Tibial artery (tissue), 4 donors: ENCODE measurements around the gene PCGF2.

Experiments used
- DNase-seq, 2 donors: peaks; one replicate each; pipeline ENCODE4 v3.0.0-alpha.2; 2019
- H3K27ac ChIP-seq, 2 donors: fragments of 200-600 bp; sonication (generic) in 1 of 2; 1 replicate in 1 of 2; 2 replicates in 1 of 2; pipeline ENCODE4 v1.5.1; 2018 to 2019; ENCODE audit warnings: mild to moderate bottlenecking in 1 of 2
- H3K27me3 ChIP-seq, 2 donors: fragments of 200-600 bp; sonication (generic) in 1 of 2; one replicate each; pipeline versions ENCODE4 v1.5.1 to v1.6.0; 2016 to 2019
- H3K36me3 ChIP-seq, 3 donors: fragments of 200-600 bp; sonication (generic) in 2 of 3; one replicate each; pipeline ENCODE4 v1.5.1; 2016 to 2019; ENCODE audit warnings: mild to moderate bottlenecking in 2 of 3
- H3K4me1 ChIP-seq, 4 donors: fragments of 200-600 bp; sonication (generic) in 2 of 4; 1 replicate in 3 of 4; 2 replicates in 1 of 4; pipeline ENCODE4 v1.5.1; 2016 to 2019
- H3K4me3 ChIP-seq, 2 donors: fragments of 200-600 bp; sonication (generic) in 1 of 2; 1 replicate in 1 of 2; 2 replicates in 1 of 2; pipeline ENCODE4 v1.5.1; 2018 to 2019; ENCODE audit warnings: mild to moderate bottlenecking in 2 of 2
- H3K9me3 ChIP-seq, 3 donors: fragments of 200-600 bp; sonication (generic) in 1 of 3; one replicate each; pipeline ENCODE4 v1.5.1; 2016 to 2019
- intact Hi-C: fragments of 100-400 bp; cut with DNase I; formaldehyde crosslinking; loops from one replicate; pipeline ENCODE4 v1.15.0; 2023; ENCODE audit warnings: low total_unique reads
- TF ChIP-seq, protein P1 (sequence below), 2 experiments: fragments of 200-600 bp in 1 of 2; fragments of 450-650 bp in 1 of 2; IDR thresholded peaks; one replicate each; pipeline ENCODE4 v1.5.1; 2017 to 2019; ENCODE audit warnings: antibody characterized with exemption in 2 of 2, mild to moderate bottlenecking in 1 of 2, moderate library complexity in 1 of 2

The PCGF2 gene

DNA sequence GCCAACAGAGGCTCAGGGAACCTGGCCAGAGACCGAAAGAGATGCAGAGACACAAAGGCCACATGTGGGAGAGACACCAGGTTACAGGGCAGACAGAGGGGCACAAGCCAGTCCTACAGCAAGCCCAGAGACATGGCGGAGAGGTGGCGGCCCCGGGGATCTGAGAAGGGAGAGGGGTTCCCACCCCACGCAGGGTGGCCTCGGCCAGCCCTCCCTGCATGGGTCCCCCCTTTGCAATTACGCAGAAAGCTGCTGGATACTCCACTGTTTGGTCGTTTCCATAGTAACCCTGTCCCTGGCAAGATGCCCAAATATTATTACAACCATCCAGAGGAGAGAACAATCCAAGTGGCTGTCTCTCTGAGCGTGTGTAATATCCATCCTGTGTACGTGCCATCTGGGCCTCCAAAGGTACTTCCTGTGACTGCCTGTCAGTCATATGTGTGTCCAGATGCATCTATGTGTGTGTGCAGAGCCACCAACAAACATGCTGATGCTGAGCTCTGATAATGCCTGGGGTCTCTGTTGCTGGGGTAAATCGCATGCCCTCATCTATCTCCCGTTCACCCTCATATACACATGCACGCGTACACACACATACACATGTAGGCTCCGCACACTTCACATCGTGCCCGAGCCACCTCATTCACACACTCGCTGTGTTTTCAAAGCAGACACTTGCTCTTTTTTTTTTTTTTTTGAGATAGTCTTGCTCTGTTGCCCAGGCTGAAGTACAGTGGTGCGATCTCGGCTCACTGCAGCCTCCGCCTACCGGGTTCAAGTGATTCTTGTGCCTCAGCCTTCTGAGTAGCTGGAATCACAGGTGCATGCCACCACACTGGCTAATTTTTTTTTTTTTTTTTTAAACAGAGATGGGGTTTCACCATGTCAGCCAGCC lies 5.5 kb downstream of the PCGF2 start:
- Histone ChIP-seq H3K36me3 (peaks cover 0 to 26% (median 25%) of the 10 kb centered on the region in 3 donors), H3K27ac (peak overlapping the region; percentile 72 to 77), H3K4me3 (no peak overlapping the region), H3K4me1 (peaks cover 0 to 49% (median 20%) of the 10 kb centered on the region in 4 donors), H3K9me3 (no peaks in the 10 kb centered on the region), H3K27me3 (no peaks in the 10 kb centered on the region)
- TF ChIP-seq, protein P1, sequence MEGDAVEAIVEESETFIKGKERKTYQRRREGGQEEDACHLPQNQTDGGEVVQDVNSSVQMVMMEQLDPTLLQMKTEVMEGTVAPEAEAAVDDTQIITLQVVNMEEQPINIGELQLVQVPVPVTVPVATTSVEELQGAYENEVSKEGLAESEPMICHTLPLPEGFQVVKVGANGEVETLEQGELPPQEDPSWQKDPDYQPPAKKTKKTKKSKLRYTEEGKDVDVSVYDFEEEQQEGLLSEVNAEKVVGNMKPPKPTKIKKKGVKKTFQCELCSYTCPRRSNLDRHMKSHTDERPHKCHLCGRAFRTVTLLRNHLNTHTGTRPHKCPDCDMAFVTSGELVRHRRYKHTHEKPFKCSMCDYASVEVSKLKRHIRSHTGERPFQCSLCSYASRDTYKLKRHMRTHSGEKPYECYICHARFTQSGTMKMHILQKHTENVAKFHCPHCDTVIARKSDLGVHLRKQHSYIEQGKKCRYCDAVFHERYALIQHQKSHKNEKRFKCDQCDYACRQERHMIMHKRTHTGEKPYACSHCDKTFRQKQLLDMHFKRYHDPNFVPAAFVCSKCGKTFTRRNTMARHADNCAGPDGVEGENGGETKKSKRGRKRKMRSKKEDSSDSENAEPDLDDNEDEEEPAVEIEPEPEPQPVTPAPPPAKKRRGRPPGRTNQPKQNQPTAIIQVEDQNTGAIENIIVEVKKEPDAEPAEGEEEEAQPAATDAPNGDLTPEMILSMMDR (IDR thresholded peaks at IDR 0.05), result no peak
- intact Hi-C loops, result no loop called here
- DNase-seq, result peak in 1 of 2 donors; percentile 61

DNA sequence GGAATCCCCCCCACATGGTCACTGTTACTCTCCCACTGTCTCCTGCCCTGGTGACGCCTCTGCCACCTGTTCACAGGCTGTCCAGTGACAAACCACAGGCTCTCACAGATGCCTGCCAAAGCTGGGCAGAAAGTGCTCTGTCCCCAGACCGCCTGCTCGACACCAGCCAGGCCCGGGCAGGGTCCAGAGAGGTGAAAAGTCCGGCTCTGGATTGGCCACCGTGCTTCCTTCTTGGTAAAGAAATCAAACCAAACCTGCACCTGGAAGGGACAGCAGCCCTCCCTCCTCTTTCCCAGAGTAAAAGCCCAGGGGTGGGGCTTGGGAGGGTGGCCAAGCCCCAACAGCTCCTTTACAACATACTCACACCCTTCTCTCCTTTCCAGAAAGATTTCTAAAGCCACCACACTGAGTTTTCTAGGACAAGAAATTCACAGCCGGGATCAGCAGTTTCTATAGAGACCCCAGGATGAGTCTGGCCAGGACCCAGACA lies 6.2 kb downstream of the PCGF2 start:
- H3K9me3 ChIP-seq, result no peaks in the 10 kb centered on the region
- peak overlapping the region; percentile 72 to 77 for H3K27ac ChIP-seq
- no peak for DNase-seq
- H3K4me3 ChIP-seq, result no peak overlapping the region
- H3K4me1 ChIP-seq, result peaks cover 0 to 42% (median 18%) of the 10 kb centered on the region in 4 donors
- intact Hi-C loops, result no loop called here
- TF ChIP-seq, protein P1 (IDR thresholded peaks at IDR 0.05), result no peak
- no peaks in the 10 kb centered on the region for H3K27me3 ChIP-seq
- H3K36me3 ChIP-seq, result peaks cover 0 to 33% (median 28%) of the 10 kb centered on the region in 3 donors

DNA sequence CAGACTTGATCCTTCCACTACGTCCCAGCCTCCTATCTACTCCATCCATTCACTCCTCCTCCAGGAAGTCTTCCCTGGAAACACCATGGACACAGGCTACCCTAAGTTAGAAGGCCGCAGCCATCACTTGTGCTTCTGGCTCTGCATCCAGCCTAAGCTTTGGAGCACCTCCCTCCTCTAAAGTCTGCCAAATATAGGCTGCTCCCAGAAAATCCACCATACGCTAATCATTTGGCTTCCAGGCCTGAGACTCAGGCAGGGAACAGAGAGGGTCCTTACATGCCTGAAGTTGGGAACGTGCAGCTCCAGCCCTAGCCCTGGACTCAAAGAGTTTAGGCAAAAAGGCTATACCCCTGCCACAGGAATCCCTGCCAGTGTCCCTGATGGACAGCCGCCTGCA lies 6.7 kb downstream of the PCGF2 start:
- Histone ChIP-seq H3K4me3 (no peak overlapping the region), H3K36me3 (peaks cover 0 to 38% (median 33%) of the 10 kb centered on the region in 3 donors), H3K27me3 (no peaks in the 10 kb centered on the region), H3K9me3 (no peaks in the 10 kb centered on the region), H3K4me1 (peaks cover 0 to 37% (median 12%) of the 10 kb centered on the region in 4 donors), H3K27ac (peak overlapping the region; percentile 72 to 77)
- no peak for DNase-seq
- TF ChIP-seq, protein P1 (IDR thresholded peaks at IDR 0.05), result no peak
- intact Hi-C loops, result no loop called here

DNA sequence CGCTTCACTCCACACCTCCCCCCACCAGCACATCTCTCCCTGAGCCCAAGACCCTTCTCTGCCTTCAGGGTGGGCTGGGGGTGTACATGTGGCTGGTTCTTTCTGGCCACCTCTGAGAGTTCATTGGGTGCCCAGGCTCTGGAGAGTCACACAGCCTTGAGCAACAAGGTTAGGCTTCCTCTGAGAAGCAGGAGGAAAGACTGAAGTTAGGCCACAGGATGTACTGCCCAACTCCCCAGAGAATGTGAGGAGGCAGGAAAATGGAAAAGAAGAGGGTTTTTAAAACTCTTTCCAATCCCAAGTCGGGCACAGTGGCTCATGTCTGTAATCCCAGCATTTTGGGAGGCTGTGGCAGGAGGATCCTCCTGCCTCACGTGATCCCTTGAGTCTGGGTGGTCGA lies 7.3 kb downstream of the PCGF2 start:
- H3K27ac ChIP-seq, result peak overlapping the region; percentile 12 to 72
- peaks cover 0 to 45% (median 40%) of the 10 kb centered on the region in 3 donors for H3K36me3 ChIP-seq

DNA sequence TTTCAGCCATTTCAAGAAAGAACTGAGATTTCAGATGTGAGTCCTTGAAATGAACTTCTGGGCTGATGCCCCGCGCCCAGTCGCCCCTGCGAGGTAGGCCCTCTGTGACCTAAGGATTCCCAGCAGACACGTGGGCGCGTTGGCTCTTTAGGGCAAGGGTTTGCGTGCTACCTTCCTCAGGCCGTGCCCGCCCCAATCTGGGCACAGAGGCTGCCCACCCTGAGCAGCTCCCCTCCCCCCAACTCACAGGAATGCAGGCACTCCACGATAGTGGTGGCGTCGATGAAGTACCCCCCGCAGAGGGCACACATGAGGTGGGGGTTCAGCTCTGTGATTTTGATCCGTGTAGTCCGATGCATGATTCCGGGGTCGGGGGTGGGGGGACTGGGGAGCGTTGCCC lies 8.1 kb downstream of the PCGF2 start:
- Histone ChIP-seq H3K9me3 (no peaks in the 10 kb centered on the region), H3K27ac (no peak overlapping the region), H3K4me1 (peaks cover 0 to 34% (median 12%) of the 10 kb centered on the region in 4 donors), H3K4me3 (no peak overlapping the region), H3K27me3 (no peaks in the 10 kb centered on the region), H3K36me3 (peaks cover 0 to 52% (median 44%) of the 10 kb centered on the region in 3 donors)
- TF ChIP-seq, protein P1 (IDR thresholded peaks at IDR 0.05), result no peak
- DNase-seq, result no peak
- intact Hi-C loops, result no loop called here

More for the DNA sequence above, 7.3 kb downstream of the PCGF2 start:
- intact Hi-C loops, result no loop called here
- DNase-seq, result no peak
- TF ChIP-seq, protein P1 (IDR thresholded peaks at IDR 0.05), result no peak
- H3K27me3 ChIP-seq, result no peaks in the 10 kb centered on the region
- no peak overlapping the region for H3K4me3 ChIP-seq
- H3K9me3 ChIP-seq, result no peaks in the 10 kb centered on the region
- H3K4me1 ChIP-seq, result peaks cover 0 to 30% (median 7%) of the 10 kb centered on the region in 4 donors
